GM12878 (cell line): ENCODE data around the gene TLR10. TPM values are rescaled to one million over a fixed set of nuclear protein-coding genes. Genes with fewer than 3 reads are reported as not detected.

ENCODE experiments used
- ASH2L ChIP-seq: fragments of 300-600, 200-600 bp; sonication (generic); IDR thresholded peaks from 2 replicates; pipeline ENCODE4 v1.6.1; 2017; ENCODE audit warnings: low read depth, mild to moderate bottlenecking, borderline replicate concordance
- ATF7 ChIP-seq: fragments of 450-650 bp; IDR thresholded peaks from 2 replicates; pipeline ENCODE4 v1.6.1; 2016; ENCODE audit warnings: low read depth, mild to moderate bottlenecking
- BRCA1 ChIP-seq: IDR thresholded peaks from 2 replicates; pipeline ENCODE4 v1.6.1; 2011; ENCODE audit warnings: low read depth, low read length, improper control_type of control experiment
- CBX3 ChIP-seq: fragments of 200-600 bp; sonication (generic); IDR thresholded peaks from 2 replicates; pipeline ENCODE4 v1.6.1; 2016; ENCODE audit warnings: low read depth, borderline replicate concordance
- CBX5 ChIP-seq: sonication (generic); IDR thresholded peaks from 2 replicates; pipeline ENCODE4 v1.6.1; 2016; ENCODE audit warnings: low read depth, moderate library complexity, mild to moderate bottlenecking, inconsistent platforms
- EED ChIP-seq: sonication (generic); IDR thresholded peaks from 2 replicates; pipeline ENCODE4 v1.6.1; 2016; ENCODE audit warnings: antibody characterized with exemption, low read depth
- FOXM1 ChIP-seq: IDR thresholded peaks from 2 replicates; pipeline ENCODE4 v1.6.1; 2012; ENCODE audit warnings: low read depth, mild to moderate bottlenecking, inconsistent platforms, low read length, moderate library complexity
- GABPA ChIP-seq: IDR thresholded peaks from 2 replicates; pipeline ENCODE4 v1.6.1; 2014; ENCODE audit warnings: antibody characterized with exemption, low read depth, mild to moderate bottlenecking, inconsistent platforms
- HDGF ChIP-seq: fragments of 450-650 bp; IDR thresholded peaks from 2 replicates; pipeline ENCODE4 v1.6.1; 2016; ENCODE audit warnings: antibody characterized with exemption
- IKZF1 ChIP-seq: fragments of 450-650 bp; conservative IDR thresholded peaks from 2 replicates; pipeline ENCODE4 v1.6.1; 2017; ENCODE audit warnings: antibody characterized with exemption, mild to moderate bottlenecking
- IKZF2 ChIP-seq, 2 experiments: fragments of 450-650 bp; IDR thresholded peaks; 2 replicates each; pipeline ENCODE4 v1.6.1; 2017; ENCODE audit warnings: mild to moderate bottlenecking in 2 of 2, moderate library complexity in 2 of 2
- IRF3 ChIP-seq: fragments of 450-650 bp; IDR thresholded peaks from 2 replicates; pipeline ENCODE4 v1.6.1; 2014; ENCODE audit warnings: mild to moderate bottlenecking
- JUNB ChIP-seq: IDR thresholded peaks from 2 replicates; pipeline ENCODE4 v1.6.1; 2016; ENCODE audit warnings: antibody characterized with exemption, mild to moderate bottlenecking
- KAT2A ChIP-seq: conservative IDR thresholded peaks from 2 replicates; pipeline ENCODE4 v1.6.1; 2011; ENCODE audit warnings: low read depth, low read length; ENCODE audit not compliant: control insufficient read depth
- MTA2 ChIP-seq: fragments of 450-650 bp; IDR thresholded peaks from 2 replicates; pipeline ENCODE4 v1.6.1; 2016; ENCODE audit warnings: low read depth, mild to moderate bottlenecking, moderate library complexity
- MYB ChIP-seq: fragments of 150-350 bp; IDR thresholded peaks from 2 replicates; pipeline ENCODE4 v1.6.1; 2014; ENCODE audit warnings: mild to moderate bottlenecking, low read depth, low read length, borderline replicate concordance
- NFIC ChIP-seq: IDR thresholded peaks from 2 replicates; pipeline ENCODE4 v1.6.1; 2012; ENCODE audit warnings: low read depth, mild to moderate bottlenecking, inconsistent platforms, low read length, moderate library complexity
- RB1 ChIP-seq: fragments of 450-650 bp; formaldehyde crosslinking; IDR thresholded peaks from 2 replicates; pipeline ENCODE4 v1.6.1; 2017; ENCODE audit warnings: mild to moderate bottlenecking, borderline replicate concordance
- RUNX3 ChIP-seq: IDR thresholded peaks from 2 replicates; pipeline ENCODE4 v1.6.1; 2012; ENCODE audit warnings: low read length, inconsistent platforms
- SMC3 ChIP-seq: IDR thresholded peaks from 2 replicates; pipeline ENCODE4 v1.6.1; 2011; ENCODE audit warnings: low read length, improper control_type of control experiment, borderline replicate concordance
- TARDBP ChIP-seq: IDR thresholded peaks from 2 replicates; pipeline ENCODE4 v1.6.1; 2016; ENCODE audit warnings: borderline replicate concordance
- TBL1XR1 ChIP-seq: IDR thresholded peaks from 2 replicates; pipeline ENCODE4 v1.6.1; 2012; ENCODE audit warnings: low read depth, low read length, improper control_type of control experiment
- ZNF24 ChIP-seq: fragments of 450-650 bp; IDR thresholded peaks from 2 replicates; pipeline ENCODE4 v1.6.1; 2017; ENCODE audit warnings: antibody characterized with exemption, mild to moderate bottlenecking
- polyA plus RNA-seq, 11 experiments: library from polyadenylated mRNA; depleted of rRNA in 4 of 11; unstranded in 6 of 11; stranded (reverse) in 5 of 11; fragments of >200 nt; fragmentation: Nextera tagmentation in 4 of 11; fragmentation: Illumina TruSeq in 1 of 11; extraction: Ambion mirVana in 4 of 11; extraction: Trizol in 1 of 11; gene quantifications; 1 replicate in 1 of 11; 2 replicates in 10 of 11; pipeline versions ENCODE4 v1.2.1 to v1.2.3, GENCODE V29; 2011 to 2016; ENCODE audit warnings: inconsistent platforms in 2 of 11, missing spikeins in 2 of 11, low read depth in 1 of 11
- total RNA-seq, 4 experiments: library from RNA; depleted of rRNA in 3 of 4; stranded (reverse); fragments of >200 nt in 3 of 4; fragmentation: Illumina TruSeq in 1 of 4; extraction: Trizol in 1 of 4; gene quantifications; 2 replicates each; pipeline versions ENCODE4 v1.2.1 to v1.2.3, GENCODE V29; 2013 to 2021
- TF ChIP-seq, protein P1 (sequence below): fragments of 450-650 bp; IDR thresholded peaks from 2 replicates; pipeline ENCODE4 v1.6.1; 2017; ENCODE audit warnings: mild to moderate bottlenecking, moderate library complexity
- TF ChIP-seq, protein P2 (sequence below): IDR thresholded peaks from 2 replicates; pipeline ENCODE4 v1.6.1; 2011; ENCODE audit warnings: borderline replicate concordance, low read depth, mild to moderate bottlenecking, moderate library complexity, mixed read lengths, low read length; ENCODE audit not compliant: insufficient read depth; ENCODE audit errors: extremely low read length
- TF ChIP-seq, protein P3 (sequence below): IDR thresholded peaks from 2 replicates; pipeline ENCODE4 v1.6.1; 2012; ENCODE audit warnings: low read length, inconsistent platforms

The TLR10 gene
- total and polyA plus RNA-seq, 10 of the 15 experiments (the other 5 are each of a cell fraction or from before 2014, with no cell fraction given) = 31.5 to 149 (median 64.9) TPM

- TF ChIP-seq, protein P1, sequence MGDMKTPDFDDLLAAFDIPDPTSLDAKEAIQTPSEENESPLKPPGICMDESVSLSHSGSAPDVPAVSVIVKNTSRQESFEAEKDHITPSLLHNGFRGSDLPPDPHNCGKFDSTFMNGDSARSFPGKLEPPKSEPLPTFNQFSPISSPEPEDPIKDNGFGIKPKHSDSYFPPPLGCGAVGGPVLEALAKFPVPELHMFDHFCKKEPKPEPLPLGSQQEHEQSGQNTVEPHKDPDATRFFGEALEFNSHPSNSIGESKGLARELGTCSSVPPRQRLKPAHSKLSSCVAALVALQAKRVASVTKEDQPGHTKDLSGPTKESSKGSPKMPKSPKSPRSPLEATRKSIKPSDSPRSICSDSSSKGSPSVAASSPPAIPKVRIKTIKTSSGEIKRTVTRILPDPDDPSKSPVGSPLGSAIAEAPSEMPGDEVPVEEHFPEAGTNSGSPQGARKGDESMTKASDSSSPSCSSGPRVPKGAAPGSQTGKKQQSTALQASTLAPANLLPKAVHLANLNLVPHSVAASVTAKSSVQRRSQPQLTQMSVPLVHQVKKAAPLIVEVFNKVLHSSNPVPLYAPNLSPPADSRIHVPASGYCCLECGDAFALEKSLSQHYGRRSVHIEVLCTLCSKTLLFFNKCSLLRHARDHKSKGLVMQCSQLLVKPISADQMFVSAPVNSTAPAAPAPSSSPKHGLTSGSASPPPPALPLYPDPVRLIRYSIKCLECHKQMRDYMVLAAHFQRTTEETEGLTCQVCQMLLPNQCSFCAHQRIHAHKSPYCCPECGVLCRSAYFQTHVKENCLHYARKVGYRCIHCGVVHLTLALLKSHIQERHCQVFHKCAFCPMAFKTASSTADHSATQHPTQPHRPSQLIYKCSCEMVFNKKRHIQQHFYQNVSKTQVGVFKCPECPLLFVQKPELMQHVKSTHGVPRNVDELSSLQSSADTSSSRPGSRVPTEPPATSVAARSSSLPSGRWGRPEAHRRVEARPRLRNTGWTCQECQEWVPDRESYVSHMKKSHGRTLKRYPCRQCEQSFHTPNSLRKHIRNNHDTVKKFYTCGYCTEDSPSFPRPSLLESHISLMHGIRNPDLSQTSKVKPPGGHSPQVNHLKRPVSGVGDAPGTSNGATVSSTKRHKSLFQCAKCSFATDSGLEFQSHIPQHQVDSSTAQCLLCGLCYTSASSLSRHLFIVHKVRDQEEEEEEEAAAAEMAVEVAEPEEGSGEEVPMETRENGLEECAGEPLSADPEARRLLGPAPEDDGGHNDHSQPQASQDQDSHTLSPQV = no peak
- TF ChIP-seq MTA2 (0 out of 2 replicates have a peak, but pooled peaks have one; percentile 51), JUNB (peak; percentile 65), EED (peak; percentile 47; the same call in 1 of the 2 replicates), TBL1XR1 (0 out of 2 replicates have a peak, but pooled peaks have one; percentile 26), IKZF1 (peak; percentile 54; the same call in 1 of the 2 replicates), ATF7 (peak; percentile 63), TARDBP (no peak), CBX3 (no peak), ASH2L (no peak), ZNF24 (peak; percentile 46; the same call in 1 of the 2 replicates), MYB (no peak), NFIC (peak; percentile 61; the same call in 1 of the 2 replicates), IRF3 (no peak), GABPA (no peak), HDGF (no peak), BRCA1 (no peak), IKZF2 (IDR thresholded peaks at IDR 0.05) (peak; percentile 52 to 62), RB1 (no peak), CBX5 (0 out of 2 replicates have a peak, but pooled peaks have one; percentile 36), SMC3 (no peak), RUNX3 (peak; percentile 86), KAT2A (no peak), FOXM1 (0 out of 2 replicates have a peak, but pooled peaks have one; percentile 44)
- TF ChIP-seq, protein P2, sequence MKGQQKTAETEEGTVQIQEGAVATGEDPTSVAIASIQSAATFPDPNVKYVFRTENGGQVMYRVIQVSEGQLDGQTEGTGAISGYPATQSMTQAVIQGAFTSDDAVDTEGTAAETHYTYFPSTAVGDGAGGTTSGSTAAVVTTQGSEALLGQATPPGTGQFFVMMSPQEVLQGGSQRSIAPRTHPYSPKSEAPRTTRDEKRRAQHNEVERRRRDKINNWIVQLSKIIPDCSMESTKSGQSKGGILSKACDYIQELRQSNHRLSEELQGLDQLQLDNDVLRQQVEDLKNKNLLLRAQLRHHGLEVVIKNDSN = no peak
- TF ChIP-seq, protein P3, sequence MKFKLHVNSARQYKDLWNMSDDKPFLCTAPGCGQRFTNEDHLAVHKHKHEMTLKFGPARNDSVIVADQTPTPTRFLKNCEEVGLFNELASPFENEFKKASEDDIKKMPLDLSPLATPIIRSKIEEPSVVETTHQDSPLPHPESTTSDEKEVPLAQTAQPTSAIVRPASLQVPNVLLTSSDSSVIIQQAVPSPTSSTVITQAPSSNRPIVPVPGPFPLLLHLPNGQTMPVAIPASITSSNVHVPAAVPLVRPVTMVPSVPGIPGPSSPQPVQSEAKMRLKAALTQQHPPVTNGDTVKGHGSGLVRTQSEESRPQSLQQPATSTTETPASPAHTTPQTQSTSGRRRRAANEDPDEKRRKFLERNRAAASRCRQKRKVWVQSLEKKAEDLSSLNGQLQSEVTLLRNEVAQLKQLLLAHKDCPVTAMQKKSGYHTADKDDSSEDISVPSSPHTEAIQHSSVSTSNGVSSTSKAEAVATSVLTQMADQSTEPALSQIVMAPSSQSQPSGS = peak; percentile 77
Measured at GRCh38 chr4:38752372-38752940, 30.3 kb downstream of the TLR10 start (continued).
